ENCODE results near the gene ADAMTSL3. TPM values are rescaled to one million over a fixed set of nuclear protein-coding genes. Genes with fewer than 3 reads are reported as not detected.

The ADAMTSL3 gene
- total RNA-seq, 1 experiment from 2014 or later = 1.8 TPM

DNA sequence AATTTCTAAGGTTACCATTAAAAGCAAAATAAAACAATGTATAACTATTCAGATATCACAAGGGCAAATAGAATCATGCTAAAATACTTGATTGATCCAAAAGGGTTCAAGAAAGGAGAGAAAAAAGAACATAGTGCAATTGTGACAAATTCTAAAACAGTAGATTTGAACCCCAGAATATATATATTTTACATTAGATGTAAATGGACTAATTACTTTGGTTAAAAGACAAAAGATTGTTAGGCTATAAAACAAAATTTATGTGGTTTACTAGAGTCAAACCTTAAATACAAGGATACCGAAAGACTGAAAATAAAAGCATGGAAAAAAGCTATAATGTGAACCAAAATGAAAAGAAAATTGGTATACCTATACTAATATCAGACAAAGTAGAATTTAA is 129.3 kb downstream of the ADAMTSL3 start:
- Mint-ChIP-seq H3K4me3 (no peak overlapping the region), H3K27ac (no peak overlapping the region), H3K27me3 (ENCODE audit: low read depth) (no peaks in the 10 kb centered on the region), H3K4me1 (no peaks in the 10 kb centered on the region), H3K36me3 (0 out of 2 replicates have a peak, but pooled peaks cover 3% of the 10 kb centered on the region), H3K9me3 (peaks cover 27% of the 10 kb centered on the region)
- no peak for ATAC-seq
- TF ChIP-seq, protein P1, sequence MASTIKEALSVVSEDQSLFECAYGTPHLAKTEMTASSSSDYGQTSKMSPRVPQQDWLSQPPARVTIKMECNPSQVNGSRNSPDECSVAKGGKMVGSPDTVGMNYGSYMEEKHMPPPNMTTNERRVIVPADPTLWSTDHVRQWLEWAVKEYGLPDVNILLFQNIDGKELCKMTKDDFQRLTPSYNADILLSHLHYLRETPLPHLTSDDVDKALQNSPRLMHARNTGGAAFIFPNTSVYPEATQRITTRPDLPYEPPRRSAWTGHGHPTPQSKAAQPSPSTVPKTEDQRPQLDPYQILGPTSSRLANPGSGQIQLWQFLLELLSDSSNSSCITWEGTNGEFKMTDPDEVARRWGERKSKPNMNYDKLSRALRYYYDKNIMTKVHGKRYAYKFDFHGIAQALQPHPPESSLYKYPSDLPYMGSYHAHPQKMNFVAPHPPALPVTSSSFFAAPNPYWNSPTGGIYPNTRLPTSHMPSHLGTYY (CRISPR knock-in tag; IDR thresholded peaks at IDR 0.05) = no peak
- TF ChIP-seq SP1 (CRISPR knock-in tag; conservative IDR thresholded peaks at IDR 0.05) (no peak), NR3C1 (CRISPR knock-in tag; conservative IDR thresholded peaks at IDR 0.05; ENCODE audit: low read depth) (no peak), ZNF396 (CRISPR knock-in tag; IDR thresholded peaks at IDR 0.05; ENCODE audit: borderline replicate concordance) (no peak), NFE2L1 (CRISPR knock-in tag; IDR thresholded peaks at IDR 0.05) (no peak), ESRRA (CRISPR knock-in tag; IDR thresholded peaks at IDR 0.05; ENCODE audit: borderline replicate concordance) (no peak), ZNF263 (CRISPR knock-in tag; IDR thresholded peaks at IDR 0.05; ENCODE audit: low read depth) (no peak), NFATC4 (CRISPR knock-in tag; IDR thresholded peaks at IDR 0.05) (no peak), CREM (CRISPR knock-in tag; IDR thresholded peaks at IDR 0.05) (no peak), ZNF423 (CRISPR knock-in tag; IDR thresholded peaks at IDR 0.05) (no peak), FOXK1 (CRISPR knock-in tag; IDR thresholded peaks at IDR 0.05) (no peak)
- TF ChIP-seq, protein P2, sequence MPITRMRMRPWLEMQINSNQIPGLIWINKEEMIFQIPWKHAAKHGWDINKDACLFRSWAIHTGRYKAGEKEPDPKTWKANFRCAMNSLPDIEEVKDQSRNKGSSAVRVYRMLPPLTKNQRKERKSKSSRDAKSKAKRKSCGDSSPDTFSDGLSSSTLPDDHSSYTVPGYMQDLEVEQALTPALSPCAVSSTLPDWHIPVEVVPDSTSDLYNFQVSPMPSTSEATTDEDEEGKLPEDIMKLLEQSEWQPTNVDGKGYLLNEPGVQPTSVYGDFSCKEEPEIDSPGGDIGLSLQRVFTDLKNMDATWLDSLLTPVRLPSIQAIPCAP (CRISPR knock-in tag; IDR thresholded peaks at IDR 0.05) = no peak
- TF ChIP-seq, protein P3, sequence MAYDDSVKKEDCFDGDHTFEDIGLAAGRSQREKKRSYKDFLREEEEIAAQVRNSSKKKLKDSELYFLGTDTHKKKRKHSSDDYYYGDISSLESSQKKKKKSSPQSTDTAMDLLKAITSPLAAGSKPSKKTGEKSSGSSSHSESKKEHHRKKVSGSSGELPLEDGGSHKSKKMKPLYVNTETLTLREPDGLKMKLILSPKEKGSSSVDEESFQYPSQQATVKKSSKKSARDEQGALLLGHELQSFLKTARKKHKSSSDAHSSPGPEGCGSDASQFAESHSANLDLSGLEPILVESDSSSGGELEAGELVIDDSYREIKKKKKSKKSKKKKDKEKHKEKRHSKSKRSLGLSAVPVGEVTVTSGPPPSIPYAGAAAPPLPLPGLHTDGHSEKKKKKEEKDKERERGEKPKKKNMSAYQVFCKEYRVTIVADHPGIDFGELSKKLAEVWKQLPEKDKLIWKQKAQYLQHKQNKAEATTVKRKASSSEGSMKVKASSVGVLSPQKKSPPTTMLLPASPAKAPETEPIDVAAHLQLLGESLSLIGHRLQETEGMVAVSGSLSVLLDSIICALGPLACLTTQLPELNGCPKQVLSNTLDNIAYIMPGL (CRISPR knock-in tag; IDR thresholded peaks at IDR 0.05) = no peak
- TF ChIP-seq, protein P4, sequence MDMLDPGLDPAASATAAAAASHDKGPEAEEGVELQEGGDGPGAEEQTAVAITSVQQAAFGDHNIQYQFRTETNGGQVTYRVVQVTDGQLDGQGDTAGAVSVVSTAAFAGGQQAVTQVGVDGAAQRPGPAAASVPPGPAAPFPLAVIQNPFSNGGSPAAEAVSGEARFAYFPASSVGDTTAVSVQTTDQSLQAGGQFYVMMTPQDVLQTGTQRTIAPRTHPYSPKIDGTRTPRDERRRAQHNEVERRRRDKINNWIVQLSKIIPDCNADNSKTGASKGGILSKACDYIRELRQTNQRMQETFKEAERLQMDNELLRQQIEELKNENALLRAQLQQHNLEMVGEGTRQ (CRISPR knock-in tag; IDR thresholded peaks at IDR 0.05) = no peak
- TF ChIP-seq, protein P5, sequence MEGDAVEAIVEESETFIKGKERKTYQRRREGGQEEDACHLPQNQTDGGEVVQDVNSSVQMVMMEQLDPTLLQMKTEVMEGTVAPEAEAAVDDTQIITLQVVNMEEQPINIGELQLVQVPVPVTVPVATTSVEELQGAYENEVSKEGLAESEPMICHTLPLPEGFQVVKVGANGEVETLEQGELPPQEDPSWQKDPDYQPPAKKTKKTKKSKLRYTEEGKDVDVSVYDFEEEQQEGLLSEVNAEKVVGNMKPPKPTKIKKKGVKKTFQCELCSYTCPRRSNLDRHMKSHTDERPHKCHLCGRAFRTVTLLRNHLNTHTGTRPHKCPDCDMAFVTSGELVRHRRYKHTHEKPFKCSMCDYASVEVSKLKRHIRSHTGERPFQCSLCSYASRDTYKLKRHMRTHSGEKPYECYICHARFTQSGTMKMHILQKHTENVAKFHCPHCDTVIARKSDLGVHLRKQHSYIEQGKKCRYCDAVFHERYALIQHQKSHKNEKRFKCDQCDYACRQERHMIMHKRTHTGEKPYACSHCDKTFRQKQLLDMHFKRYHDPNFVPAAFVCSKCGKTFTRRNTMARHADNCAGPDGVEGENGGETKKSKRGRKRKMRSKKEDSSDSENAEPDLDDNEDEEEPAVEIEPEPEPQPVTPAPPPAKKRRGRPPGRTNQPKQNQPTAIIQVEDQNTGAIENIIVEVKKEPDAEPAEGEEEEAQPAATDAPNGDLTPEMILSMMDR (IDR thresholded peaks at IDR 0.05) = no peak
- TF ChIP-seq, protein P6, sequence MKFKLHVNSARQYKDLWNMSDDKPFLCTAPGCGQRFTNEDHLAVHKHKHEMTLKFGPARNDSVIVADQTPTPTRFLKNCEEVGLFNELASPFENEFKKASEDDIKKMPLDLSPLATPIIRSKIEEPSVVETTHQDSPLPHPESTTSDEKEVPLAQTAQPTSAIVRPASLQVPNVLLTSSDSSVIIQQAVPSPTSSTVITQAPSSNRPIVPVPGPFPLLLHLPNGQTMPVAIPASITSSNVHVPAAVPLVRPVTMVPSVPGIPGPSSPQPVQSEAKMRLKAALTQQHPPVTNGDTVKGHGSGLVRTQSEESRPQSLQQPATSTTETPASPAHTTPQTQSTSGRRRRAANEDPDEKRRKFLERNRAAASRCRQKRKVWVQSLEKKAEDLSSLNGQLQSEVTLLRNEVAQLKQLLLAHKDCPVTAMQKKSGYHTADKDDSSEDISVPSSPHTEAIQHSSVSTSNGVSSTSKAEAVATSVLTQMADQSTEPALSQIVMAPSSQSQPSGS (CRISPR knock-in tag; IDR thresholded peaks at IDR 0.05; ENCODE audit: borderline replicate concordance, low read depth) = no peak
- no peak for DNase-seq (ENCODE audit: low spot score)
- CTCF ChIA-PET = no interaction called here
- POLR2A ChIA-PET = no interaction called here

DNA sequence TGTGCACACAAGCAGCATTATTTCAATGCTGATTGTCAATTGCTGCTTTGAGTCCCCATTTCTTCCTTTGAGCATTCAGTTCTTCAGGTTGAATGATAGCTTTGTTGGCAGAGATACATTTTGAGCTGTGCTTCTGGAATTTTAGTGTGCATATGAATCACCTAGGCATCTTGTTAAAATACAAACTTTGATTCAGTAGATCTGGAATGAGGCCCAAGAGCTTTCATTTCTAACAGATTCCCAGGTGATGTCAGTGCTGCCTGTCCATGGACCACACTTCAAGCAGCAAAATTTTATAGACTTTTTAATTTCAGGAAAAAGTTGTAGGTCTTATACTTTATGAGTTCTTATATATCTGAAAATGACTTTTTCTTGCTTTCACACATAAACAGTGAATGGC is 131.1 kb downstream of the ADAMTSL3 start:
- H3K4me1 Mint-ChIP-seq = no peaks in the 10 kb centered on the region
- H3K27ac Mint-ChIP-seq = no peak overlapping the region
- ChIA-PET CTCF (no interaction called here), POLR2A (no interaction called here)
- no peak for DNase-seq (ENCODE audit: low spot score)
- H3K9me3 Mint-ChIP-seq = peaks cover 15% of the 10 kb centered on the region
- no peaks in the 10 kb centered on the region for H3K36me3 Mint-ChIP-seq
- no peaks in the 10 kb centered on the region for H3K27me3 Mint-ChIP-seq (ENCODE audit: low read depth)
- ATAC-seq = no peak
- no peak overlapping the region for H3K4me3 Mint-ChIP-seq
- no peak for TF ChIP-seq ZNF219 (CRISPR knock-in tag; IDR thresholded peaks at IDR 0.05; ENCODE audit: borderline replicate concordance)
- no peak for TF ChIP-seq FOXJ3 (CRISPR knock-in tag; IDR thresholded peaks at IDR 0.05; ENCODE audit: borderline replicate concordance)
- TF ChIP-seq EMX1 (CRISPR knock-in tag; IDR thresholded peaks at IDR 0.05) = no peak
- TF ChIP-seq, protein P7, sequence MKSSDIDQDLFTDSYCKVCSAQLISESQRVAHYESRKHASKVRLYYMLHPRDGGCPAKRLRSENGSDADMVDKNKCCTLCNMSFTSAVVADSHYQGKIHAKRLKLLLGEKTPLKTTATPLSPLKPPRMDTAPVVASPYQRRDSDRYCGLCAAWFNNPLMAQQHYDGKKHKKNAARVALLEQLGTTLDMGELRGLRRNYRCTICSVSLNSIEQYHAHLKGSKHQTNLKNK (CRISPR knock-in tag; IDR thresholded peaks at IDR 0.05) = no peak
- TF ChIP-seq TEAD4 (CRISPR knock-in tag; IDR thresholded peaks at IDR 0.05) = no peak
- TF ChIP-seq, protein P8, sequence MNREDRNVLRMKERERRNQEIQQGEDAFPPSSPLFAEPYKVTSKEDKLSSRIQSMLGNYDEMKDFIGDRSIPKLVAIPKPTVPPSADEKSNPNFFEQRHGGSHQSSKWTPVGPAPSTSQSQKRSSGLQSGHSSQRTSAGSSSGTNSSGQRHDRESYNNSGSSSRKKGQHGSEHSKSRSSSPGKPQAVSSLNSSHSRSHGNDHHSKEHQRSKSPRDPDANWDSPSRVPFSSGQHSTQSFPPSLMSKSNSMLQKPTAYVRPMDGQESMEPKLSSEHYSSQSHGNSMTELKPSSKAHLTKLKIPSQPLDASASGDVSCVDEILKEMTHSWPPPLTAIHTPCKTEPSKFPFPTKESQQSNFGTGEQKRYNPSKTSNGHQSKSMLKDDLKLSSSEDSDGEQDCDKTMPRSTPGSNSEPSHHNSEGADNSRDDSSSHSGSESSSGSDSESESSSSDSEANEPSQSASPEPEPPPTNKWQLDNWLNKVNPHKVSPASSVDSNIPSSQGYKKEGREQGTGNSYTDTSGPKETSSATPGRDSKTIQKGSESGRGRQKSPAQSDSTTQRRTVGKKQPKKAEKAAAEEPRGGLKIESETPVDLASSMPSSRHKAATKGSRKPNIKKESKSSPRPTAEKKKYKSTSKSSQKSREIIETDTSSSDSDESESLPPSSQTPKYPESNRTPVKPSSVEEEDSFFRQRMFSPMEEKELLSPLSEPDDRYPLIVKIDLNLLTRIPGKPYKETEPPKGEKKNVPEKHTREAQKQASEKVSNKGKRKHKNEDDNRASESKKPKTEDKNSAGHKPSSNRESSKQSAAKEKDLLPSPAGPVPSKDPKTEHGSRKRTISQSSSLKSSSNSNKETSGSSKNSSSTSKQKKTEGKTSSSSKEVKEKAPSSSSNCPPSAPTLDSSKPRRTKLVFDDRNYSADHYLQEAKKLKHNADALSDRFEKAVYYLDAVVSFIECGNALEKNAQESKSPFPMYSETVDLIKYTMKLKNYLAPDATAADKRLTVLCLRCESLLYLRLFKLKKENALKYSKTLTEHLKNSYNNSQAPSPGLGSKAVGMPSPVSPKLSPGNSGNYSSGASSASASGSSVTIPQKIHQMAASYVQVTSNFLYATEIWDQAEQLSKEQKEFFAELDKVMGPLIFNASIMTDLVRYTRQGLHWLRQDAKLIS (CRISPR knock-in tag; IDR thresholded peaks at IDR 0.05; ENCODE audit: borderline replicate concordance) = no peak
